Astrocyte (in vitro differentiated cells and primary cell): ENCODE measurements around the gene EIF2B5. TPM values are rescaled to one million over a fixed set of nuclear protein-coding genes. Genes with fewer than 3 reads are reported as not detected.

Experiments
- DNase-seq: peaks from one replicate; pipeline ENCODE4 v3.0.0-alpha.2; 2010; ENCODE audit warnings: low read depth
- FAIRE-seq: peaks from 2 replicates; lab custom pipeline; 2011; peaks lifted over from hg19 to GRCh38; lab: Jason Lieb, UNC
- H2AFZ ChIP-seq: 2 replicates; pipeline ENCODE4 v1.6.0; 2012; ENCODE audit warnings: low read depth, low read length, inconsistent platforms
- H3K27ac ChIP-seq: 2 replicates; pipeline ENCODE4 v1.5.1; 2011; ENCODE audit warnings: low read depth, low read length, inconsistent platforms
- H3K27me3 ChIP-seq: 2 replicates; pipeline ENCODE4 v1.6.0; 2011; ENCODE audit warnings: low read length, inconsistent platforms; ENCODE audit not compliant: insufficient read depth
- H3K36me3 ChIP-seq: 2 replicates; pipeline ENCODE4 v1.5.1; 2011; ENCODE audit warnings: low read length, inconsistent platforms; ENCODE audit not compliant: insufficient read depth
- H3K4me1 ChIP-seq: 2 replicates; pipeline ENCODE4 v1.5.1; 2011; ENCODE audit warnings: low read length, inconsistent platforms; ENCODE audit not compliant: insufficient read depth
- H3K4me2 ChIP-seq: 2 replicates; pipeline ENCODE4 v1.6.0; 2012; ENCODE audit warnings: low read length, inconsistent platforms
- H3K4me3 ChIP-seq: 2 replicates; pipeline ENCODE4 v1.5.1; 2011; ENCODE audit warnings: low read depth, mild to moderate bottlenecking, low read length, inconsistent platforms; ENCODE audit not compliant: insufficient read depth
- H3K79me2 ChIP-seq: 2 replicates; pipeline ENCODE4 v1.6.0; 2012; ENCODE audit warnings: mild to moderate bottlenecking, low read length, inconsistent platforms; ENCODE audit not compliant: insufficient read depth
- H3K9ac ChIP-seq: 2 replicates; pipeline ENCODE4 v1.6.0; 2012; ENCODE audit warnings: mild to moderate bottlenecking, low read length, inconsistent platforms
- H3K9me3 ChIP-seq: 2 replicates; pipeline ENCODE4 v1.5.1; 2012; ENCODE audit warnings: low read depth, mild to moderate bottlenecking, low read length, inconsistent platforms; ENCODE audit not compliant: insufficient read depth
- H4K20me1 ChIP-seq: 2 replicates; pipeline ENCODE4 v1.6.0; 2012; ENCODE audit warnings: low read length, inconsistent platforms; ENCODE audit not compliant: insufficient read depth
- H3K27ac Mint-ChIP-seq: one replicate; pipeline ENCODE4 v1.8.0; 2021; ENCODE audit warnings: mild to moderate bottlenecking, mixed read lengths; ENCODE audit not compliant: unreplicated experiment
- H3K27me3 Mint-ChIP-seq: one replicate; pipeline ENCODE4 v1.8.0; 2021; ENCODE audit warnings: low read depth, mixed read lengths; ENCODE audit not compliant: unreplicated experiment
- H3K36me3 Mint-ChIP-seq: one replicate; pipeline ENCODE4 v1.8.0; 2021; ENCODE audit warnings: low read depth, mixed read lengths; ENCODE audit not compliant: unreplicated experiment
- H3K4me1 Mint-ChIP-seq: one replicate; pipeline ENCODE4 v1.8.0; 2021; ENCODE audit warnings: low read depth, mixed read lengths; ENCODE audit not compliant: unreplicated experiment
- H3K4me3 Mint-ChIP-seq: one replicate; pipeline ENCODE4 v1.8.0; 2021; ENCODE audit warnings: mild to moderate bottlenecking, moderate library complexity, mixed read lengths; ENCODE audit not compliant: unreplicated experiment
- H3K9me3 Mint-ChIP-seq: one replicate; pipeline ENCODE4 v1.8.0; 2021; ENCODE audit warnings: mild to moderate bottlenecking, mixed read lengths; ENCODE audit not compliant: unreplicated experiment
- CTCF ChIP-seq: IDR thresholded peaks from 2 replicates; pipeline ENCODE4 v1.5.1; 2011; ENCODE audit warnings: low read depth, mild to moderate bottlenecking, inconsistent platforms, low read length, moderate library complexity; ENCODE audit not compliant: insufficient read depth
- EZH2 ChIP-seq: IDR thresholded peaks from 2 replicates; pipeline ENCODE4 v1.6.1; 2012; ENCODE audit warnings: mild to moderate bottlenecking, low read length, inconsistent platforms; ENCODE audit not compliant: insufficient read depth
- total RNA-seq: library from RNA; stranded (reverse); gene quantifications from 2 replicates; pipeline ENCODE4 v1.2.1, GENCODE V29; 2021

EIF2B5 gene
- total RNA-seq, 1 donor from 2014 or later, result 22.6 TPM

- FAIRE-seq, result no peak
- peaks cover 63% of the 10 kb centered on the region for H3K4me1 Mint-ChIP-seq
- H3K79me2 ChIP-seq, result peaks cover 63% of the 10 kb centered on the region
These were observed 40.8 kb downstream of the EIF2B5 start for GRCh38 chr3:184175981-184176376.

GRCh38 chr3:184176377-184177330, 41.5 kb downstream of the EIF2B5 start:
- Mint-ChIP-seq H3K9me3 (no peaks in the 10 kb centered on the region), H3K36me3 (peaks cover 29% of the 10 kb centered on the region), H3K4me1 (peaks cover 56% of the 10 kb centered on the region), H3K27me3 (no peaks in the 10 kb centered on the region), H3K4me3 (peak overlapping the region; percentile 97), H3K27ac (peak overlapping the region; percentile 98)
- Histone ChIP-seq H4K20me1 (peaks cover 71% of the 10 kb centered on the region), H3K79me2 (peaks cover 69% of the 10 kb centered on the region), H3K36me3 (peaks cover 41% of the 10 kb centered on the region), H3K27ac (peak overlapping the region; percentile 92), H2AFZ (no peak overlapping the region), H3K4me2 (peak overlapping the region; percentile 94), H3K4me1 (peaks cover 50% of the 10 kb centered on the region), H3K4me3 (peak overlapping the region; percentile 76), H3K9me3 (no peaks in the 10 kb centered on the region), H3K27me3 (no peaks in the 10 kb centered on the region), H3K9ac (peak overlapping the region; percentile 98)
- TF ChIP-seq CTCF (no peak), EZH2 (no peak)
- DNase-seq (peak; percentile 90), FAIRE-seq (no peak)

More at GRCh38 chr3:184175981-184176376, 40.8 kb downstream of the EIF2B5 start:
- Histone ChIP-seq H2AFZ (no peak overlapping the region), H3K36me3 (peaks cover 38% of the 10 kb centered on the region), H3K27ac (peak overlapping the region; percentile 92), H3K4me2 (peak overlapping the region; percentile 94), H3K4me3 (peak overlapping the region; percentile 76), H4K20me1 (peaks cover 70% of the 10 kb centered on the region), H3K27me3 (no peaks in the 10 kb centered on the region), H3K9ac (peak overlapping the region; percentile 98), H3K9me3 (no peaks in the 10 kb centered on the region), H3K4me1 (peaks cover 57% of the 10 kb centered on the region)
- no peak for DNase-seq
- Mint-ChIP-seq H3K9me3 (no peaks in the 10 kb centered on the region), H3K4me3 (peak overlapping the region; percentile 97), H3K27me3 (no peaks in the 10 kb centered on the region), H3K36me3 (peaks cover 30% of the 10 kb centered on the region), H3K27ac (peak overlapping the region; percentile 98)
- no peak for TF ChIP-seq EZH2

- Mint-ChIP-seq H3K4me1 (peaks cover 49% of the 10 kb centered on the region), H3K4me3 (peak overlapping the region; percentile 97), H3K36me3 (peaks cover 31% of the 10 kb centered on the region), H3K27me3 (no peaks in the 10 kb centered on the region), H3K9me3 (no peaks in the 10 kb centered on the region), H3K27ac (peak overlapping the region; percentile 98)
- H2AFZ ChIP-seq, result no peak overlapping the region
- H3K79me2 ChIP-seq, result peaks cover 76% of the 10 kb centered on the region
- H3K9me3 ChIP-seq, result no peaks in the 10 kb centered on the region
- H3K9ac ChIP-seq, result peak overlapping the region; percentile 98
- FAIRE-seq, result no peak
- TF ChIP-seq EZH2, result no peak
- TF ChIP-seq CTCF, result no peak
- DNase-seq, result peak; percentile 29
- no peaks in the 10 kb centered on the region for H3K27me3 ChIP-seq
- H3K36me3 ChIP-seq, result peaks cover 48% of the 10 kb centered on the region
- peak overlapping the region; percentile 94 for H3K4me2 ChIP-seq
- peaks cover 43% of the 10 kb centered on the region for H3K4me1 ChIP-seq
- peak overlapping the region; percentile 92 for H3K27ac ChIP-seq
- peak overlapping the region; percentile 76 for H3K4me3 ChIP-seq
- H4K20me1 ChIP-seq, result peaks cover 73% of the 10 kb centered on the region
These were observed 42.2 kb downstream of the EIF2B5 start for GRCh38 chr3:184177331-184177731.
